Skeletal muscle tissue (tissue), 4 donors: Measurements from ENCODE around the gene TESK2. TPM values are rescaled to one million over a fixed set of nuclear protein-coding genes. Genes with fewer than 3 reads are reported as not detected.
"Not testable (repeated sequence)": the region's sequence is repeated elsewhere in the genome, so short reads cannot be mapped to it uniquely, and the experiment has no call there.

ENCODE experiments used
- H3K27ac ChIP-seq: one replicate; pipeline ENCODE4 v1.7.0; 2013; ENCODE audit warnings: mild to moderate bottlenecking, low read depth, low read length, inconsistent platforms
- H3K27me3 ChIP-seq, 3 donors: one replicate each; pipeline ENCODE4 v1.7.0; 2013; ENCODE audit warnings: low read length in 3 of 3; ENCODE audit not compliant: control insufficient read depth in 3 of 3, insufficient read depth in 3 of 3
- H3K36me3 ChIP-seq, 3 donors: one replicate each; pipeline ENCODE4 v1.7.0; 2013; ENCODE audit warnings: low read length in 3 of 3; ENCODE audit not compliant: control insufficient read depth in 3 of 3, insufficient read depth in 3 of 3
- H3K4me1 ChIP-seq, 3 donors: one replicate each; pipeline ENCODE4 v1.7.0; 2013; ENCODE audit warnings: low read length in 3 of 3, mild to moderate bottlenecking in 3 of 3; ENCODE audit not compliant: control insufficient read depth in 3 of 3, insufficient read depth in 3 of 3
- H3K4me3 ChIP-seq, 3 donors: one replicate each; pipeline ENCODE4 v1.7.0; 2013; ENCODE audit warnings: low read length in 3 of 3
- H3K9ac ChIP-seq, 3 donors: one replicate each; pipeline ENCODE4 v1.7.0; 2013; ENCODE audit warnings: low read length in 3 of 3, mild to moderate bottlenecking in 3 of 3, moderate library complexity in 2 of 3, low read depth in 1 of 3
- H3K9me3 ChIP-seq, 3 donors: one replicate each; pipeline ENCODE4 v1.7.0; 2013; ENCODE audit warnings: low read length in 3 of 3; ENCODE audit not compliant: control insufficient read depth in 3 of 3
- total RNA-seq: library from RNA; depleted of rRNA; stranded (reverse); fragments of >200 nt; gene quantifications from one replicate; pipeline ENCODE4 v1.2.3, GENCODE V29; 2014
- donor health status: Osteomylitis.

Gene TESK2
- total RNA-seq, 1 donor from 2014 or later = 2.6 TPM

DNA sequence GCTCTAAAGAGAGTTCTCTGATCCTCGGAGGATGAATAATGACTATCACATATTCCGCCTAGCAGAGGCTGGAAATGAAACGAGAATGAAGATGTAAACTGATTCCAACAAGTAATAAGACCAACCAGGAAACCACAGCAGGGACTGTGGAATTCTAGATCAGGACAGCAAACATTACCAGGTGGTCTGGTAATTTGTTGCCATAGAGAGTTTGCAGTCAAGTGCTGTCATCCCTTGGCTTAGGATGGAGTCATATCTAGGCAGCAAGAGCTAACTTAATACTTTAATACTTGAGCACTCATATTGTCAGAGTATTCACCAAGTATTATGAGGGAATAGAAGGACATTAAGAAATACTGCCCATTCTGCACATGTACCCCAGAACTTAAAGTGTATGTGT lies 105.7 kb downstream of the TESK2 start:
- Histone ChIP-seq H3K36me3 (no peaks in the 10 kb centered on the region), H3K27ac (no peak overlapping the region), H3K4me3 (no peak overlapping the region), H3K9ac (no peak overlapping the region), H3K9me3 (no peaks in the 10 kb centered on the region), H3K27me3 (no peaks in the 10 kb centered on the region), H3K4me1 (no peaks in the 10 kb centered on the region)

DNA sequence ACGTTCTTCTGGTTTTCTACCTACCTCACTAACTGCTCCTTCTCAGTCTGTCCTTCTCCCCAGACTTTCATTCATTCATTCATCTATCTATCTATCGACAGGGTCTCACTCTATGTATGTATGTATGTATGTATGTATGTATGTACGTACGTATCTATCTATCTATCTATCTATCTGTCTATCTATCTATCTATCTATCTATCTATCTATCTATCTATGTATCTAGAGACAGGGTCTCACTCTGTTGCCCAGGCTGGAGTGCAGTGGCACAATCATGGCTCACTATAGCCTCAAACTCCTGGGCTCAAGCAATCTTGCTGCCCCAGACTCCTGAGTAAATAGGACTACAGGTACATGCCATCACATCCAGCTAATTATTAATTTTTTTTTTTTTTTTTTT lies 106.8 kb downstream of the TESK2 start:
- H3K36me3 ChIP-seq, H3K27me3 ChIP-seq, H3K9ac ChIP-seq, H3K9me3 ChIP-seq, H3K4me3 ChIP-seq, H3K4me1 ChIP-seq, H3K27ac ChIP-seq: not testable (repeated sequence)

DNA sequence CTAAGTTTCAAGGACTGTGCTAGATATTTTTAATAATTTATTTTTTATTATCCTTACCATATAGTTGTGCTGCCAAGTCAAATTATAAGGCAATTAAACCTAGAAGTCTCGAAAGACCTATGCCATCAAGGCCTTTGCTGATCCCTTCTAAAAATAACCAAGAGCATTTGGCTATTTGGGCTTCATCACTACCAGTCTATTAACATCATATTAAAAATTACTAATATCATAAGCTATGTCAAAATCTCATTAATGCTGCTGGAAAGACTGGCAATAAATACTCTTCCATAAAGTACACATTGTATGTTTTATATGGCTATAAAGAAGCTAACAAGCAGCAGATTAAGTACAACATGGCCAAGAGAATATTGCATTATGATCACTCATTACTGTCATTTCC lies 107.8 kb downstream of the TESK2 start:
- Histone ChIP-seq H3K9ac (no peak overlapping the region), H3K4me3 (no peak overlapping the region), H3K27me3 (no peaks in the 10 kb centered on the region), H3K27ac (no peak overlapping the region), H3K36me3 (no peaks in the 10 kb centered on the region), H3K9me3 (no peaks in the 10 kb centered on the region), H3K4me1 (no peaks in the 10 kb centered on the region)

DNA sequence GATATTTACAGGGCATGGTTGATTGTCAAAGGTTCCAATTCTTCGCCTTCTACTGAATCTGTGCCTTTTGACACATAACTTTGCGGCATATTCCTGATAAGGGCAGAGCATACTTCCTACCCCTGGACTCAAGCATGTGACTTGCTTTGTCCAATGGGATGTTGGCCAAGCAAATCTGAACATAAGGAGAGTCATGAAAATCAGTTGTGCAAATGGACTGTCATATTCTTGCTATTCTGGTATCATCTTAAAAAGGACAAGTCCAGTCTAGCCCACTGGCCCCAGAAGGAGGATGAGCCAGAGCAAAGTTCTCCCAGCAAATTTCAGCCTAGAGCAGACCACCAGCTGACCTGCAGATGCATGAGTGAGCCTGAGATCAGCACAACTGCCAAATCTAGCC lies 109.7 kb downstream of the TESK2 start:
- H3K4me3 ChIP-seq = no peak overlapping the region
- H3K27ac ChIP-seq = no peak overlapping the region
- H3K36me3 ChIP-seq = no peaks in the 10 kb centered on the region
- no peak overlapping the region for H3K9ac ChIP-seq
- H3K27me3 ChIP-seq = no peaks in the 10 kb centered on the region
- no peaks in the 10 kb centered on the region for H3K9me3 ChIP-seq
- peaks cover 0 to 2% (median under 1%) of the 10 kb centered on the region in 3 donors for H3K4me1 ChIP-seq

DNA sequence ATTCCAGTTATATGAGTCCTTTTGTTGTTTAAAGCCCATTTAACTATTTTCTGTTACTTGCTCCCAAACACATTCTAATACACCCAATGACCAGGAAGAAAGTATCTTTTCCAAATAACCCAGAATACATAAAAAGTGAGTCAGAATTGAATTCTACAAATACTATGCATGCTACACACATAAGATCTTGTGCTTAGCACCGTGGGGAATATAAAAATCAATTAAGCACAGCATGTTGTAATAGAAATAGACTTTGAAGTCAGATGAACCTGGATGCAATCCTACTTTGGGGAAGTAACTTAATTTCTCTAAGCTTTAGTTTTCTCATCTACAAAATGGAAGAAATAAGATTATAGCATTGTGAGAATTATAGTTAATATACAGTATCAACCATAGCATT lies 110.2 kb downstream of the TESK2 start:
- peaks cover 0 to 5% (median 4%) of the 10 kb centered on the region in 3 donors for H3K4me1 ChIP-seq
- H3K27ac ChIP-seq = no peak overlapping the region
- H3K9me3 ChIP-seq = no peaks in the 10 kb centered on the region
- no peaks in the 10 kb centered on the region for H3K36me3 ChIP-seq
- H3K27me3 ChIP-seq = no peaks in the 10 kb centered on the region
- H3K4me3 ChIP-seq = no peak overlapping the region
- H3K9ac ChIP-seq = no peak overlapping the region

DNA sequence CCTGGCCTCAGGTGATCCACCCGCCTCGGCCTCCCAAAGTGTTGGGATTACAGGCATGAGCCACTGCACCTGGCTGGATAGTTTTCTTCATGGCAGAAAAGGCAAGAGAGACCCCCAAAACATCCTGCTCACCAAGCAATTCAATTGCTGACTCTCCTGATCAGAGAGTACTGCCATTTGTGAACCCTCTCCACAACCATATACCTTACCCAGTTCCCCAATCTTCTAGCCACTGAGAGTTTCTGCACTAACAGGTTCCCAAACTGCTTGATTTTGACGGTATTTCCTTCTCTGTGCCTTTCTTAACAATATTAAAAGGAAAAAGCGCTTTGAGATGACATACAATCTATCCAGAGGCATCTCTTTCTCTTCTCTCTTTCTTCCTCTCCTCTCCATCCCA lies 110.8 kb downstream of the TESK2 start:
- Histone ChIP-seq H3K4me3 (no peak overlapping the region), H3K27me3 (no peaks in the 10 kb centered on the region), H3K9me3 (no peaks in the 10 kb centered on the region), H3K36me3 (no peaks in the 10 kb centered on the region), H3K4me1 (peaks cover 0 to 9% (median 4%) of the 10 kb centered on the region in 3 donors), H3K9ac (no peak overlapping the region), H3K27ac (no peak overlapping the region)

DNA sequence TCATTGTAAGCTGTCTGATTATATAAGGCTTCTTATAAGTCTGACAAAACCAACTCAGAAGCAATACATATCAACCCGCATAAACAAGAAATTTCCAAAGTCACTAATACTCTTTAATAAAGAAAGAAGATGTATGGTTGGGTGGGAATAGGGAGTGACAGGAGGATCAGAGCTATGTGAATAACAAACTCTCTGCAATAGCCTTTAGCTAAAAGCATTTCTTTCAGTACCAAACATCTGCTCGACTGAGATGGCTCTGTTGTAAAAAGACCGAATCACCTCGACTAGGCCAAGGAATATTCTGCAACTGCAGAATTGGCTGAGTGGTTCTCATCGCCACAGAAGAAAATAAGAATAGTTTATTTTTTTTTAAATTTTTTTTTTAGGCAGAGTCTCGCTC lies 111.4 kb downstream of the TESK2 start:
- H3K27ac ChIP-seq = no peak overlapping the region
- no peaks in the 10 kb centered on the region for H3K27me3 ChIP-seq
- H3K36me3 ChIP-seq = no peaks in the 10 kb centered on the region
- H3K9me3 ChIP-seq = no peaks in the 10 kb centered on the region
- H3K4me3 ChIP-seq = no peak overlapping the region
- H3K9ac ChIP-seq = no peak overlapping the region
- H3K4me1 ChIP-seq = peaks cover 0 to 9% (median 4%) of the 10 kb centered on the region in 3 donors

DNA sequence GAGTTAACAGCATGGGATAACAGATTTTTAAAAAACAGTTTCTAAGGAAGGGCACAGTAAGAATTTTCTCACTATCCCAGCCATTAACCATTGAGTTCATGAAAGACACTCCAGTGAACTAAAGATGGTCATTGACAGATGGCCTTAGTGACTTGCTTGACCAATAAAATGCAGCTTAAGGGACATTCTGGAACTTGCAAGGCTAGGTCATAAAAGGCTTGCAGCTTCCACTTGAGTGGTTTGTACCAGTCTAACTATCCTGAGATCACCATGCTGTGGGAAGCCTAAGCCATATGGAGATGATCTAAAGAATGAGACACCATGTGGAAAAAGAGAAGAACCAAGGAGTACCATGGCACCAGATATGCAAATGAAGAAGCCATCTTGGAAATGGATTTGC lies 112.8 kb downstream of the TESK2 start:
- H3K9me3 ChIP-seq = no peaks in the 10 kb centered on the region
- H3K4me1 ChIP-seq = peaks cover 0 to 12% (median 4%) of the 10 kb centered on the region in 3 donors
- no peak overlapping the region for H3K4me3 ChIP-seq

DNA sequence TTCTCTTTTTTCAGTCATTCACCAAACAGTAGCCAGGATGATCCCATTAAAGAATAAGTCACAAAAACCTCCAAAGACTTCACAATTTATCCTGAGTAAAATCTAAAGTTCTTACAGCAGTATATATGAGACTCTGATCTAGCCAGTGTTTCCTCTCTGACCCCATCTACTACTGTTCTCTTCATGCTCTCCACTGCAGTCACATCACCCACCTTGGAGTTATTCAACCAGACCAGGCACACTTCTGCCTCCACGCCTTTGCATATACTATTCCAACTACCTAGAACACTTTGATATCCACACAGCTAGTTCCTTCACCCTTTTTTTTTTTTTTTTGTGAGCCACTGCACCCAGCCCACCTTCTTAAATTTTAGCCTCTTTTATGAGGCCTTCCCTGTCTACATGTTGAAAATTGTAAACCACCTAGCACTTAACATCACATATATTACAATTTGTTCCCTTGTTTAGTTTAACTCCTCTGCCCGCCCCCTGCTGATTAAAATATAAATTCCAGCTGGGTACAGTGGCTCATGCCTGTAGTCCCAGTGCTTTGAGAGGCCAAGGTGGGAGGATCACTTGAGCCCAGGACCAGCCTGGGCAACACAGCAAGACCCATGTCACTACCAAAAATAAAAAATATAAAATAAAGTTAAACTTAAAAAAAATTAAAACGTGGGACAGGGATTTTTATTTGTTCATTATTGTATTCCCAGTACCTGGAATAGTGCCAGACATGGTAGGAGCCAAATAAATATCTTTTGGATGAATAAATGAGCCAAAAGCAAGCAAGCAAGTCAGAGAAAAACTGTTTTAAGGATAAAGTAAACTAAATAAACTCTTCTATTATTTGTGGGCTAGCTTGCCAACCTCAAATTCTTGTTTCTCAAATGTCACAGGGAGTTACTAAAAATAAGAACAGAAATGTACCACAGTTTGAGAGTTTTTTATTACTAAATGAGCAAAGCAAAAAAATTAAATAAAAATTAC lies 115.6 kb downstream of the TESK2 start:
- no peaks in the 10 kb centered on the region for H3K9me3 ChIP-seq
- H3K9ac ChIP-seq = no peak overlapping the region
- no peaks in the 10 kb centered on the region for H3K36me3 ChIP-seq
- no peaks in the 10 kb centered on the region for H3K27me3 ChIP-seq
- no peak overlapping the region for H3K27ac ChIP-seq
- peaks cover 0 to 12% (median 4%) of the 10 kb centered on the region in 3 donors for H3K4me1 ChIP-seq
- no peak overlapping the region for H3K4me3 ChIP-seq

More for the DNA sequence above, 112.8 kb downstream of the TESK2 start:
- Histone ChIP-seq H3K27ac (no peak overlapping the region), H3K36me3 (no peaks in the 10 kb centered on the region), H3K27me3 (no peaks in the 10 kb centered on the region), H3K9ac (no peak overlapping the region)

DNA sequence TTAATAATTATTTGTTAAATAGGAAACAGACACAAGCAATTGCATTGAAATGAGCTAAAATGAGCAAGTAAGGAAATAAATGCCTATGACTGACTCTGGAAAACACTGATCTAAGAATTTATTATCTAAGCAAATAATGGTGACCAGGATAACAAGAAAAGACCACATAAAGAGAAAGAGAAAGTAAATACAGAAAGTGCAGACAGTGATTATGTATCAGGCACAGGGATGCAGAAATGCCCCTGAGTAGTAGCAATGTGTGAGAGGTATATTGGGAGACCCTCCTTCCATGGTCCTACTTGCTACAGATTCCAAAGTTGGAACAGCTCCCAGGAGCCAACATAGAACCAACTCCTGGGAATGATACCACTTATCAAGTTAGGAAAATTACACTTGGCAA lies 117.4 kb downstream of the TESK2 start:
- H3K4me3 ChIP-seq = no peak overlapping the region
- no peak overlapping the region for H3K27ac ChIP-seq
- H3K27me3 ChIP-seq = no peaks in the 10 kb centered on the region
- no peaks in the 10 kb centered on the region for H3K36me3 ChIP-seq
- peaks cover 0 to 12% (median 4%) of the 10 kb centered on the region in 3 donors for H3K4me1 ChIP-seq
- H3K9ac ChIP-seq = no peak overlapping the region
- H3K9me3 ChIP-seq = no peaks in the 10 kb centered on the region
